ENCODE data around the gene CTNNA3.

DNA sequence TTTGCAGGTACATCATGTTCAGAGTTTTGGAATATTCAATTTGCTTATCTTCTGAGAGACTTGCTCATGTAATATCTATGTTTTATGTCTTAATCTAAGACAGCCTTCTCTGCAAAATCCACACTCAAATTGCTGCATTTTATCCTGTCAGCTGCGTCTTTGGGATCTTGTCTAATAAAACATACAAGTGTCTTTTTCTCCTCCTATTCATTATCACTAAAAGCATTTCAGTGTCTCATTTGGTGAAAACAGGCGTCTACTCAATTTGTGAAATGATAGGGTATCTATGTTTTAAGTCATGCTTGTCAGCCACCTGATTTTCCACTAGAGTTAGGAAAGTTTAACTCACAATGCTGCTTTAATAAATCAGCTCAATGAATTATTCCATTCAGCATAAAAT, 882.9 kb downstream of the CTNNA3 start:
- no peak for TF ChIP-seq CTCF (IDR thresholded peaks at IDR 0.05; ENCODE audit: insufficient read depth, low read length, poor library complexity, severe bottlenecking)
- TF ChIP-seq EZH2phosphoT487 (conservative IDR thresholded peaks at IDR 0.05; ENCODE audit: low read length) = no peak
